Measurements from ENCODE around the gene GJE1.
A peak's percentile ranks its signal among the peaks of the same experiment; 100 is the strongest.
"Not testable (repeated sequence)": the region's sequence is repeated elsewhere in the genome, so short reads cannot be mapped to it uniquely, and the experiment has no call there.

Gene GJE1

GRCh38 chr6:142132625-142133024 lies at the start of gene GJE1:
Gene GJE1 (plus strand): TSS chr6:142132925. CDS start chr6:142133159, 234 bp downstream.
- DNase-seq (ENCODE audit: low read depth in 4 of 4, low spot score in 1 of 4): no peak

- DNase-seq (ENCODE audit: low read depth in 4 of 4, low spot score in 1 of 4): no peak
Measured at GRCh38 chr6:142087950-142088857, 44.5 kb upstream of the GJE1 start.

GRCh38 chr6:142088858-142089216 lies 43.9 kb upstream of the GJE1 start:
- no peak for DNase-seq (ENCODE audit: low read depth in 4 of 4, low spot score in 1 of 4)

GRCh38 chr6:142104820-142105219 lies 27.9 kb upstream of the GJE1 start:
- not testable (repeated sequence) for DNase-seq (ENCODE audit: low read depth in 4 of 4, low spot score in 1 of 4)

GRCh38 chr6:142110820-142111219 lies 21.9 kb upstream of the GJE1 start:
- DNase-seq (ENCODE audit: low read depth in 4 of 4, low spot score in 1 of 4): not testable (repeated sequence)

GRCh38 chr6:142112451-142113061 lies 20.2 kb upstream of the GJE1 start:
- peak; percentile 43 to 63 (median 56) for DNase-seq (ENCODE audit: low read depth in 4 of 4, low spot score in 1 of 4)

GRCh38 chr6:142117366-142117765 lies 15.4 kb upstream of the GJE1 start:
- no peak for DNase-seq (ENCODE audit: low read depth in 4 of 4, low spot score in 1 of 4)

- no peak for DNase-seq (ENCODE audit: low read depth in 4 of 4, low spot score in 1 of 4)
Measured at GRCh38 chr6:142118328-142118727, 14.4 kb upstream of the GJE1 start.

GRCh38 chr6:142118925-142119324 lies 13.8 kb upstream of the GJE1 start:
- no peak for DNase-seq (ENCODE audit: low read depth in 4 of 4, low spot score in 1 of 4)

GRCh38 chr6:142121342-142121741 lies 11.4 kb upstream of the GJE1 start:
- DNase-seq (ENCODE audit: low read depth in 4 of 4, low spot score in 1 of 4): no peak

- DNase-seq (ENCODE audit: low read depth in 4 of 4, low spot score in 1 of 4): no peak
Measured at GRCh38 chr6:142130814-142131213, 1.9 kb upstream of the GJE1 start.

GRCh38 chr6:142138876-142139275 lies 6.2 kb downstream of the GJE1 start:
- DNase-seq (ENCODE audit: low read depth in 4 of 4, low spot score in 1 of 4): no peak

- DNase-seq (ENCODE audit: low read depth in 4 of 4, low spot score in 1 of 4): not testable (repeated sequence)
Measured at GRCh38 chr6:142141531-142141930, 8.8 kb downstream of the GJE1 start.

- DNase-seq (ENCODE audit: low read depth in 4 of 4, low spot score in 1 of 4): peak; percentile 73 to 93 (median 91)
Measured at GRCh38 chr6:142146828-142147662, 14.3 kb downstream of the GJE1 start, which contains the start of the genes NMBR and VTA1. Gene NMBR (minus strand): TSS chr6:142147122. CDS start chr6:142088658, 58,464 bp downstream. Gene VTA1 (plus strand): TSS chr6:142147263. CDS start chr6:142147288, 25 bp downstream.

GRCh38 chr6:142152746-142153145 lies 20.0 kb downstream of the GJE1 start:
- no peak for DNase-seq (ENCODE audit: low read depth in 4 of 4, low spot score in 1 of 4)

- no peak for DNase-seq (ENCODE audit: low read depth in 4 of 4, low spot score in 1 of 4)
Measured at GRCh38 chr6:142153196-142153595, 20.5 kb downstream of the GJE1 start.

GRCh38 chr6:142154336-142154735 lies 21.6 kb downstream of the GJE1 start:
- no peak for DNase-seq (ENCODE audit: low read depth in 4 of 4, low spot score in 1 of 4)

GRCh38 chr6:142155091-142155490 lies 22.4 kb downstream of the GJE1 start:
- DNase-seq (ENCODE audit: low read depth in 4 of 4, low spot score in 1 of 4): no peak

GRCh38 chr6:142155895-142156757 lies 23.4 kb downstream of the GJE1 start:
- DNase-seq (ENCODE audit: low read depth in 4 of 4, low spot score in 1 of 4): no peak

- not testable (repeated sequence) for DNase-seq (ENCODE audit: low read depth in 4 of 4, low spot score in 1 of 4)
Measured at GRCh38 chr6:142156758-142157068, 24.0 kb downstream of the GJE1 start.

GRCh38 chr6:142162780-142163179 lies 30.1 kb downstream of the GJE1 start:
- DNase-seq (ENCODE audit: low read depth in 4 of 4, low spot score in 1 of 4): no peak

All from stimulated activated CD4-positive, alpha-beta T cell treated with anti-CD3 and anti-CD28 coated beads, Interleukin-1b, Interleukin-23, amount 100 ng/mL, for 24 hours (primary cell).